HG02938 (cell line): ENCODE results near the gene ATP7B.
"Not testable (repeated sequence)": the region's sequence is repeated elsewhere in the genome, so short reads cannot be mapped to it uniquely, and the experiment has no call there.

Experiments
- ATAC-seq: cut with Tn5 transposase; IDR thresholded peaks from one replicate; pipeline ENCODE4 v1.9.1; 2021; ENCODE audit warnings: mild to moderate bottlenecking, moderate library complexity; ENCODE audit not compliant: unreplicated experiment

The ATP7B gene

DNA sequence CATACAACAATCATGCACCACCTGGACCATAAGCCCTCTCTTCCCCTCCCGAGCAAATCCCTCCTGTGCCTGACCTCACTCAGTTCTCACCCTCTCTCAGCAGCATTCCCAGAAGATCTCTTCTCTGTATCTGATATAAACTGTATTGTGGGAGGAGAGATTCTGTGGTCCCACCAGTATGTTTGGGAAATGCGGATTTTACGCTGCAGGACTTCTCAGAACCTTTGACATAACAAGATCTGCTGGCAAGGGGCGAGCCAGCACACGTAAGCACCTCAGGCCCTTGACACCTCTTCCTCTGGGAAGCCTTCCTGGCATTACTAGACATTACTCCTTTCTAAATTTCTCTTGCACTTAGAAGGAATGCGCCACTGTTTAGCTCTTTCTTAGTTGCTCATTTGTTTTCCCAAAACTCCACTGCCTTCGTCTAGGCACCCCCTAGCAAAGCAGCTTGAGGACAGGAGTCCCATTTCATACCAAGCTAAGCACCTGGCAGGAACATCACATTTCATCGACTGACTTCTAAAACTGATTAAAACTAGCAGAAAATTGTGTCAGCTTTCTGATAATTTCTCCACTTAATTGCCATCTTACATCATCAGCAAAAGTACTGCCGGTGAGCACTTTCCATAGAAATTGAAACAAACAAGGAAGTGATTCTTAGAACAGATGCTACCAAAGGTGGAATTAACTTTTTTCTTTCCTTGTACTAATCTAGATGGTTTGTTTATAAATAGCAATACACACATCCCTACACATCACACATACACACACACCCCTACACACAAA, 86.3 kb downstream of the ATP7B start:
- ATAC-seq, result no peak

DNA sequence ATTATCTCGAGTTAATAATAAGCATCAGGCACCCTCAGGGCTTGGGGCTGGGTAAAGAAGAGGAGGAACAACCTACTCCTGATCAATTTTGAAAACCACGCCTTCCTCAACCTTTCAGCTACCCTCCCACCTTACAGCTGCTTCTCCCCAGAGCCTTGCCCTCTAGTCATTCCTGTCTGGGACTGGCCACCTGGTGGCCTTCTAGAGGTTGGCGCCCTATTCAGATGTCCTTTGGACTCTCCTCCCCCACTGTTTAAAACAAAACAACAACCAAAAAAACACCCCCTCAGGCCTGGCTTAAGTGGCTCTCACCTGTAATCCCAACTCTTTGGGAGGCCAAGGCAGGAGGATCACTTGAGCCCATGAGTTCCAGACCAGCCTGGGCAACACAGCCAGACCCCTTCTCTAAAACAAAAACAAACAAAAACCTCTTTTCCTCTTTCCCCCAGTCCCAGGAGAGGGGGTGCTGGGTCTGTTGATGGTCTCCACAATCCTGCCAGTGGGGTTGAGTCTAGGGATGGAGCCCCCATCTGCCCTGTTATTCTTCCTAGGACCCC, 87.2 kb downstream of the ATP7B start:
- no peak for ATAC-seq

DNA sequence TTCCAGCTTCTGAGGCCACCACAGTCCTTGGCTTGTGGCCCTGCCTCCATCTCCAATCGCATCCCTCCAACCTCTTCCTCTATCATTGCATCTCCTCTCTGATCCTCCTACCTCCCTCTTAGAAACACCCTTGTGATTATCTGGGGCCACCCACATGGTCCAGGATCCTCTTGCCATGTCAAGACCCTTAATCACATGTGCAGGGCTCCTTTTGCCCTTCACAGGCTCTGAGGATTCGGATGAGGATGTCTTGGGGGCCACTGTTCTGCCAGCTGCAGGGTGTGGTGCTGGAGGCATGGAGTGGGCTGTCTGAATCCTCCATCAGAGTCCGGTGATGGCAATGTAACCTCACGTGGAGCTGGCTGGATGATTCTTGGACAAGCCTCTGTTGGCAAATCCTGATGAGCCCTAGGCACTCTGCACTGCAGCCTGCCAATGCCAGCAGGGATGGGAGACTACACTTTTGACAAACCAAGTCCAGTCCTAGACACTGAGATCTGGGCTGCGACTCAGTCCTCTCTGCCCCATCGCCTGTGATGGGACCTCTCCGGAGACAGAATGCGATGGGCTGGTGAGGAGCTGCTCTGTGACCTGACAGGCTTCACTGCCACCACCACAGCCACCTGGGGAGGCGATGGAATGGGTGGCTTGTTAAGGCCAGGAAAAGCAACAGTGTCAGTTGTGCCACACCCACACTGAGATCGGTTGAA, 88.3 kb downstream of the ATP7B start:
- ATAC-seq, result no peak

DNA sequence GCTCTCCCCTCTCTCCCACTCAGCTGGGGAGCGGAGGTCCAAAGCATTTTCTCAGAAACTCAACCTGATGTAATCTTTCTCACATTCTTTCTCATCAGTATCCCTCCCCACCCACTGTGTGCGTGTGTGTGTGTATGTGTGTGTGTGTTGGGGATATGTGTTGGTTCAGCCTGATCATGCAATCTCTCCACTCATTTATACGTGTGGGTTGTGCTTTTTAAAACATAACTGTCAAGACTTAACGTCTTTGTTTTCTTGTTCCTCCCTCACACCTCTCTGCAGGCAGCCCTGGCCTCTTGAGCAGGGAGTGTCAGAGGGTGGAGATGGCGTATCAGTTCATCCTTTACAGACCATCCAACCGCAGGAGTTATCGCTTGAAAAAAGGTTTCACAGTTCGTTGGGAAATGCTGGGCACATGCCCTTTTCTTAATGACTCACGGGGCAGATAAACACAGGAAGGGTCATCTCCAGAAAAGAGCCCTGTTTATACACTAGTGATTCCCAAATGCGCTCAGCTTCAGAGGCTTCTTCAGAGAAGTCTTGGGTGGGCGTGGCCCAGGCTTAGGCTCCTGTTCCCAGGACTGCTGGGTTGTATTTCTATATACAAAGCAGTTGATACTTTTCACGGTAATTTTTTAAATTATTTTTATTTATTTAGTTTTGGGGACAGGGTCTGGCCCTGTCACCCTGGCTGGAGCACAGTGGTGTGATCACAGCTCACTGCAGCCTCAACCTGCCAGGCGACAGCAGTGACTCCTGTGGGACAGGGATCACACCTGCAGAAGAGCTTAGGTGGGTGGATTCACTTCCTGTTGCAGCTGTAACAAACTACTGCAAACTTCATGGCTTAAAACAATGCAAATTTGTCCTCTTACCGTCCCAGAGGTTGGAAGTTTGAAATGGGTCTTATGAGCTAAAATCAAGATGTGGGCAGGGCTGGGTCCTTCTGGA, 89.2 kb downstream of the ATP7B start:
- no peak for ATAC-seq

DNA sequence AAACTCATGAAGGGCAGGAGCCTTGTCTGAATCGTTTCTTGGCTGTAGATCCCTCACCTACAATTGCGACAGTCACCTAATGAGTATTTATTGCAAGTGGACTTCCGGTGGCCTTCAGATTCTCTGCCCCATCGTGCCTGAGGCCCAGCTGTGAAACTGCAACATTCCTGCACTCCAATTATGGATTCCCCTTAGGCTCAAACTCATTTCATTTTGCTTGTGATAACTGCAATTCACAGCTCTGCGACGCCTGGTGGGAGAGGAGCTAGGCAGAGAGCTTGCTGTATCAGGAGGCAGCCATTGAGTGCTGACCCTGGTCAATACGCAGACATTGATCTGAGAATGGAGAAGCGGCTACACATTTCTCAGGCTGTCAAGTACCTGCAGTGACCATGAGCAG, 90.5 kb downstream of the ATP7B start:
- ATAC-seq, result no peak

DNA sequence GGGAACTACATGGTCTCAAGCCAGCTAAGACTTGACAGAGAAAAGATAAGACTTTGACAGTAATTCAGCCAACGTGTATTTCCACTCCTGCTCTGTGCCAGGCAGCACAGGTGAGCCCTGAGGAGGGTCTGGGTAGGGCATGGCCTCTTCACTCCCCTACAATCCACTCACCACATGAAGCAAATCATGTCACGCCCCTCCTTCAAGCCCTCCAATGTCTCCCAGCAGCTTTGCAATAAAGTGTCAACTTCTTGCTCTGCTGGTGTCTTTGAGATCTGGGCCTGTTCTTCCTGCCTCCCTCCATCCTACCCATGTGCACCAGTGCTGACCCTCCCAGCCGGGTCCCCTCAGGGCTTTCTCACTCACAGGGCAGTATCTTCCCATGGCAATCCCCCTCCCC, 91.0 kb downstream of the ATP7B start:
- no peak for ATAC-seq

DNA sequence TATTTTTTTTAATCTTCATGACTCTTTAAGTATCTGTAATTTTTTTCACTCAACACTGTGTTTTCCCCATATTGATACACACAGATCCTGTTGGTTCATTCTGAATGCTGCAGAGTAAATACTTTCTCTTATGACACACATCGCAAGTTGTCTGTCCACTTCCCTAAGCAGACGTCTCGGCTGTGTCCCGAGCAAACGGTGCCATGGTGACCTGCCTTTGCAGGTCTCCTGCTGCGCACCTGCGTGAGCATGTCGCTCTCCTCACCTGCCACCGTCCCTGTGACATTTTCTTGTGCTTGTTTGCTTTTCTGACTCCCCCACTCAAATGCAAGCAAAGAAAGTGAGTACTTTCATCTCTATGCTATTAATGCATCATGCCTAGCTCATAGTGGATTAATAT, 91.7 kb downstream of the ATP7B start:
- no peak for ATAC-seq

DNA sequence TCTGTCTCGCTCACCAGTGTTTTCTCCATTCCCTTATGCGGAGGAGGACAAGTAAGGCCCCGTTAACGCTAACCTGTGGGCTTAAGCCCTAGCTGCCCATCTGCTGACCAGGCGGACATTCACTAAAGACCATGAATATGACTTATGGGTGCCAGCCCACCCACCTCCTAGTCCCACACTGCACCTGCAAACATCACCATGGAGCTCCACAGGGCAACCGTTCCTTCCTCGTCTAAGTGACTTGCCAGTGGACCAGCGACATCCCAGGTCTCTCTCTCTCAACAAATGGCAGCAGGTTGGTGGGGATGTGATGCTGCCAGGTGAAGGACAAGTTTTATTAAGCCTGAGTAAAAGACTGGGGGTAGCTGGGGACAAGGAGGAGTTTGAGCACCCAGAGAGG, 94.3 kb downstream of the ATP7B start:
- no peak for ATAC-seq

DNA sequence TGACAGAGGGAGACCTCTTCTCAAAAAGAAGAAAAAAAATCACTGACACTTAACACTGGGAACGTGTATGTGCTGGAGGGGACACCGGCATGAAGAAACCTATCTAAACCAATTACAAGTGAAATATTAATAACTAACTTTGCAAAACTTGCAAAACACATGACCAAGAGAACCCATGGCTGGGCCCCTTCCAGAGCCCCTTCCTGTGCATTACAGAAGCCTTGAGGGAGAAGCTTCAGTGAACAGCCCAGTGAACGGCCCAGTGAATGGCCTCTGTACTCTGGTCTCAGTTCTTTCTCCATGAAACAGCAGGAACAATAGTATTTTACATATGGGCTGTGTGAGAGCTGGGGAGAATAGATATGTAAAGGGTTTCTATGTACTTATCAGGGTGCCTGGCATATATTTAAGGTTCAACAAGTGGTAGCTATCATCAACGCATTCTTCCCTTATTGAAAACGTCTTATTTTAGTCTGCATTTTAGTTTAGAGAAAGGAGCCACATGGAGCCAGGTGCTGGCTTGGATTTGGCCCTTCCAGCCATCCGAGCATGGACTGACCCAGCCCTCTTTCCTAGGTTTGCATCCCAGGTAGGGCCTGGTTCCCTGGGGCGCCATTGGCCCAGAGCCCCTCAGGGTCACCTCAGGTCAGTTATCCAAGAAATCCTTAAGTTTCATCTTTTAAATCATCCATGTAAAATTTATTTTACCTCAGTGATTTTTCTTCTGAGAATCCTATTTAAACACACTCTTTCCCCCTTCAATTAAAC, 95.0 kb downstream of the ATP7B start:
- no peak for ATAC-seq

DNA sequence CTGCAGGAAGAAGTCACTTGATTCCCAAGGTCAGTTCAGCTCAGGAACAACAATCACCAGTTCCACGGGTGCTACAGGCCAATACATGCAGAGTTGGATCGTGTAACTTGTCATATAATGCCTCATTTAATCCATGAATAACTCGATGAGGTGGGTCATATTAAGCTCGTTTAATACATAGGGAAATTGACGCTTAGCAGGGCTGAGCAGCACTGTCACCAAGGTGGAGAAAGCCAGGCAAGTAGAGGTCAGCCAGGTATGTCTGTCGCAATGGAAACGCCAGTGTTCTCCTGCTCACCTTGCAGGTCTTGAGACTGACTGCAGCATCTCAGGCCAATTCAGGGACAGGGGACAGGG, 97.1 kb downstream of the ATP7B start:
- ATAC-seq, result no peak

DNA sequence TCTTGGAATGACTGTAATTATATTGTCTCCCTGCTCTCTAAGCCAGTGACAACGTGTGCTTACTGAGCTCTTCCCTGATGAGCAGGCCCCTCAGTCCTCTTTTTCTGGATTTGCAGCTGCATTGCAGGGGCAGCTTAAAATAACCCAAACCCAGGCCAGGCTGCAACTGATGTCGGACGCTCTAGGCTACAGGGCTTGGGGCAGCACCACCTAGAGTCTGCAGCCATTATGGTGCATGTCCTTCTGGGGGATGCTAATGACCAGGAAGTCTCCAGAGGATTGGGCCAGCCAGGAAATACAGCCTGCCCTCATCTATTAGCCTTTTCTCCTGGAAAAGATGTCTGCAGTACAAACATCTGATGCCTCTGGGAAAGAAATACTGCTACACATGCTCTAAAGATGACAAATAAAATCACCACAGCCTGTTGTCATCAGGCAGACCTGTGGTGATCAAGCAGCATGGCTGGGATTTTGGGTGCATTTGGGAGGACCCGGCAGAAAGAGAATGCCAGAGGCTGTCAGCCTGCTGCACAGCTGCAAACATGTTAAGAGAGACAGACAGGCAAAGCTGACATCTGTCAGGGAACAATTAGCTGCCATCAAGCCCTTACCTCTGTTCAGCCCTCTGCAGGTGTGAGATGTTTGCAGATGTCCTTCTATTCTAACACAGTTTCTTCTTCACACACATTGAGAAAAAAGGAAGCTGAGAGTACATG, 97.7 kb downstream of the ATP7B start:
- ATAC-seq, result no peak

DNA sequence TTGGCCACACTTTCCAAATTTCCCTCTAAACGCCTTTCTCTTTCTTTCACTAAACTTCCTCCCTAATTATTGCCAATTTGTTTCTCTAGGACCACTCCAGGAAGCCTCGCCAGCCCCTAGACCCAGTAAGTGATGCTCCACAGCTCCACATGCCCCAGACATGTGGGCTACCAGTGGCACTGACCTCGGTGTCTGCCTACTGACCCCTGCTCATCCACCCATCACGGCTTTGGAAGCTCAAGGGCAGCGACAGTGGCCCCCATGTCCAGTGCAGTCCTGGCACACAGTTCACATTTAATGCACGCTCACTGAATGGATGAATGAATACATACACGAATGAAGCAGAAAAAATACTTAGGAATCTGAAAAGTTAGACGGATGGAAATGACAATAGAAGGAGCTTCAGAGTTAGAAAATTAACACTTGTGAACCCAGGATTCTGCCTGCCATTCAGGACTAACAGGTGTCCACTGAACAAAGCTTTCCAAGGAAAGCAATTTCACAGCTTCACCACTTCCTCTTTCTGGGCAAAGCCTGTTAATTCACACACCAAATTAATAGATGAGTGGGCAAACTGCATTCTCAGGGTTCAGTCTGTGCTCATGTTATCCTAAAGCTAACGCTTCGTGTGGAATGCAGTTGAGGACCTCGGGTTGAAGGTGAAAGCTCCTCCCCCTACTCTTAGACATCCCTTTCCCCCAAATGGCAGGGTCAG, 98.6 kb downstream of the ATP7B start:
- ATAC-seq, result no peak

DNA sequence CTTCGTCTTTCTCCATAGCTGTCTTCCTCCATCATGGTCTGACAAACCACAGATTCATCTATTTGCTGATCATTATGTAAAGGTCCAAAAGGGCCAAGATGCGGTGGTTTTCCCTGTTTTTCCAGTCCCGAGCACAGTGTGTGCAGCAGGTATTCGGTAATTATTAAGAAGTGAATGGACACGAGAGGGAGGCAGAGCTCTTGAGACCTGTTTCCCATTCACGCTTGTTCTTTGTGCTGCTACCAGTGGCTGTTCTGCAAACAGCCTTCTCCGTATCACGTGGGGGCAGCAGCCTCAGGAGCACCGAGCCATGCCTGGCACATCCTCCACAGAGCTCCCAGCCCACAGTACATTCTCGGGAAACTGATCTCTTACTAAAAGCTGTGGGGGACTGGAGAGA, 99.2 kb downstream of the ATP7B start:
- no peak for ATAC-seq

DNA sequence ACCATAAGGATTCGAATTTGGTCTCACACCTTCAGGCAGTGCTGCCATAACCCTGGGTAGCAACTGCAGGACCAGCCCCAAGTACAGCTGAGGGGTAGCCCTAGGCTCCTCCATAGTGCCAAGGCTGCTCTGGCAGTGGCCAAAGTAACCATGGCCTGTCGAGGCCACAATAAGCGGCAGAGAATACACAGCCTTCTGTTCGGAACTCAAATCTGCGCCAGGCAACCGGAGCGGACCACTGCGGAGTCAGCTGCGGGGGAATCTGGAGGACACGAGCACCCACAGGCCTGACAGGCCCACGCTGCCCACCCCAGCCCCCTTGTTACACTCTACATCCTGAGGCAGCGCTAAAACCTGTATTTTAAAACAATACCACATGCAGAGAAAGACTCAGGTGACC, 100.7 kb downstream of the ATP7B start:
- ATAC-seq, result no peak

DNA sequence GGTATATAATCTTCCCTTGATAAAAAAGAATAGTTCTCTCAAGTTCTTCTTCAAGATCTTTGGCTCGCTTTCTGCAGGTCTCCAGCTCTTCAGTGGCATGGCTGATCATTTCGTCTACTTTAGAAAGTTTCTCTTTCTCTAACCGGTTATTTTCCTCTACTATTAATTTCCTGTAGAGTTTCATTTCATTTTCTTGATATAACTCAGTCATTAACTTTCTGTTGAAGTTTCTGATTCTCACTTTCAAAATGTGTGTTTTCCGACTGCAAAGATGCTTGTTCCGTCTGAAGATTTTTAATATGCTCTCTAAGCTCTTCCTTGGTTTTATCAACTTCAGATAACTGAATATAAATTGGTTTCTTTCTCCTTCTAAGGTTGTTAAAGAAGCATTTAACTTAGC, 102.0 kb downstream of the ATP7B start:
- ATAC-seq, result not testable (repeated sequence)

DNA sequence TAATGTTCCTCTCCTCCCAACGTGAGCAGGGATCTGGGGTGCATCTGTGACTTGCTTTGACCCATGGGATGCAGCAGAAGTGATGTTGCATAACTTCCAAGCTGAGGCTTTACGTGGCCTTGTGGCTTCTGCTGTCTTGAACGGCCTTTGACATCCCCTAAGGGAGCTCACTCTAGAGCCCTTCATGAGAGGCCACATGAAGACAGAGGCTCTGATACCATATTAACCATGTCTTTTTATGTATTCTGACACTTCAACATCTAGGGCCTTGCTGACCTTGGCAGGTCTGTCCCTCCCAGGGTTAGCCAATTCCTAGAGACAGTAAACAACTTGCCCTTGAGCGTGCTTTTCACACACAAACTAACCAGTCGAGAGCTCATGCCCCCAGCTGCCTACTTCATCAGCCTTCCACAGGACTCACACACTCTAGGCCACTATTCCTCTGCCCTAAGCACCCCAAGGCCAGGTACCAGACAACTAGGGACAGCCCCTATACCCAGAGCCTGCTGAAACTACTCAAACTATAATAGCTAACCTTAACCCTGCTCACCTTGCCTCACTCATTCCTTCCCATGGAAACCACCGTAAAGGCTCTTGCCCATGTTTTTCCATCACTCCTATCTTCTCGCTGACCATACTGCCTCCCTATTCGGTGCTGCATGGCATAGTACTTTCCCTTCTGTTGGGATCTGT, 104.1 kb downstream of the ATP7B start:
- ATAC-seq, result no peak

DNA sequence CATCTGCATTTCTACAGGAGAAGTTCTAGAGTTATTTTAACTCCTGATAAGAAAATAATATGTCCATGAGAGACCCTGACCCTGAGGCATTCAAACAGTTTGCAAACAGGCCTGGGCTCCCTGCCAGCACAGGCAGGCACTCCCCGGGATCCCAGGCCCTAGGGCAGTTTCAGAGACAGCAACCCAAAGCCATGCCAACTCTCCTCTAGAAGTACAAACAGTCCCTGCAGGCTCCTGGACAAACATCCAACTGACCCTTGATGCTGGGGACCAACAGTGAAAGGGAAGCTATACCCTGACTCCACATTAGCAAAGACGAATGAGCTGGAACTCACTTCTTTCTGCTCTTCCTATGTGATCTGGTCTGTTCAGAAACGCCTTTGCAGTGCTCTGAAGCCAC, 104.7 kb downstream of the ATP7B start:
- ATAC-seq, result no peak

DNA sequence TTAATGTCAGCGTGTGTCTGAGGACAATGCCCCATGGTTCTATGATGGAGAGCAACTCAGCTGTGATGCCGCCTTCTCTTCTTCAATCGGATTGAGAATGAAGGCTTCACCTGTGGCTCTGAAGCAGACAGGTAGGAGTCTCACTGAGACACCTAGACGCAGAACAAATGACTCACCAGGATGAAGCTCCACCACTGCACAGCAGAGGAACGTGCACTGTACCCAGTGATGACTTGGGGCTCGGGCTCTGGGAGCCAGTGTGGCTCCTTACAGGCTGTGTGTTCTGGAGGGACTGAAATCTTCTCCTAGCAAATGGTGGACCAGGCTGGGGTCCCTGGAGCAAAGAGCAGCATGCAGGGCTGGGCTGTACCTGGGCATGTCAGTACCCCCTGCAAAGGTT, 105.5 kb downstream of the ATP7B start:
- no peak for ATAC-seq

DNA sequence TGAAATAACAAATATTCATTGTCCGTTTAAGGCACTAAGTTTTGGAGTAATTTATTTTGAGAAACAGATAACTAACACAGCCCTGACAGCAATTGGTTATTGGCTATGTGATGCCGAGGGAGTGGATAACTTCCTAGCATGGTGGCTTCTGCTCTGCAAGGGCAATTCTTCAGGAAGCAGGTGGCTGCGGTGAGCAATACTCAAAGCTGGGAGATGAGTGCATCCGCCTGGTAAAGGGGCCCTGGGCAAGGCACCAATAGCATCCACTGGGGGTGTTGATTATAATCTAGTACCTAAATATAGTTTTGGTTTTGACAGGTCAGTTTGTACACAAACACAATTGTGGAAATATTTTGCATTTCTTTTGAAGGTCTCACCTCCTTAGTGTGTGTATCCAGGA, 108.5 kb downstream of the ATP7B start:
- no peak for ATAC-seq
